H1 (cell line): ENCODE measurements around the gene TNFSF11.

Experiments
- BACH1 ChIP-seq: IDR thresholded peaks from 2 replicates; pipeline ENCODE4 v1.6.1; 2012; ENCODE audit warnings: low read length, improper control_type of control experiment
- CEBPB ChIP-seq: IDR thresholded peaks from 2 replicates; pipeline ENCODE4 v1.6.1; 2012; ENCODE audit warnings: low read depth, low read length
- CHD2 ChIP-seq: IDR thresholded peaks from 2 replicates; pipeline ENCODE4 v1.6.1; 2012; ENCODE audit warnings: low read length, improper control_type of control experiment
- CTCF ChIP-seq, 3 experiments: IDR thresholded peaks; 1 replicate in 2 of 3; 2 replicates in 1 of 3; pipeline versions ENCODE4 v1.5.1 to v1.6.1; 2011; ENCODE audit warnings: low read length in 3 of 3, mild to moderate bottlenecking in 3 of 3, inconsistent platforms in 2 of 3, low read depth in 1 of 3, moderate library complexity in 1 of 3; ENCODE audit not compliant: insufficient read depth in 1 of 3; ENCODE audit errors: control extremely low read depth in 1 of 3
- EP300 ChIP-seq, 2 experiments: IDR thresholded peaks; 1 replicate in 1 of 2; 2 replicates in 1 of 2; pipeline ENCODE4 v1.6.1; 2011 to 2012; ENCODE audit warnings: low read depth in 2 of 2, low read length in 2 of 2, mild to moderate bottlenecking in 2 of 2, borderline replicate concordance in 1 of 2, inconsistent platforms in 1 of 2, moderate library complexity in 1 of 2
- HDAC6 ChIP-seq: IDR thresholded peaks from one replicate; pipeline ENCODE4 v1.7.1; 2012; ENCODE audit warnings: low read depth, mild to moderate bottlenecking, inconsistent platforms, low read length, moderate library complexity
- JUN ChIP-seq: IDR thresholded peaks from 2 replicates; pipeline ENCODE4 v1.6.1; 2011; ENCODE audit warnings: low read depth, mild to moderate bottlenecking, improper control_type of control experiment, low read length
- RNF2 ChIP-seq: fragments of 200-900, 300-1000 bp; sonication (generic); IDR thresholded peaks from 2 replicates; pipeline ENCODE4 v1.7.1; 2016; ENCODE audit warnings: borderline replicate concordance, low read depth, mild to moderate bottlenecking, antibody characterized with exemption, low read length; ENCODE audit not compliant: poor library complexity, severe bottlenecking; ENCODE audit errors: missing control alignments
- SIN3A ChIP-seq, 2 experiments: IDR thresholded peaks in 1 of 2; conservative IDR thresholded peaks in 1 of 2; 2 replicates each; pipeline ENCODE4 v1.6.1; 2011 to 2012; ENCODE audit warnings: low read length in 2 of 2, improper control_type of control experiment in 1 of 2, low read depth in 1 of 2, mild to moderate bottlenecking in 1 of 2
- TBP ChIP-seq: IDR thresholded peaks from 2 replicates; pipeline ENCODE4 v1.6.1; 2011; ENCODE audit warnings: low read depth, low read length, improper control_type of control experiment
- YY1 ChIP-seq: IDR thresholded peaks from 2 replicates; pipeline ENCODE4 v1.6.1; 2011; ENCODE audit warnings: low read depth, mild to moderate bottlenecking, low read length
- TF ChIP-seq, protein P1 (sequence below): IDR thresholded peaks from 2 replicates; pipeline ENCODE4 v1.6.1; 2012; ENCODE audit warnings: inconsistent platforms

GRCh38 chr13:42559057-42559456 is 14.9 kb upstream of the TNFSF11 start:
- TF ChIP-seq CTCF (IDR thresholded peaks at IDR 0.05; ENCODE audit: control extremely low read depth in 1 of 3, insufficient read depth in 1 of 3, low read depth in 1 of 3, low read length in 3 of 3) (no peak), TBP (no peak), EP300 (IDR thresholded peaks at IDR 0.05; ENCODE audit: borderline replicate concordance in 1 of 2, low read depth in 2 of 2, low read length in 2 of 2) (no peak), SIN3A (conservative IDR thresholded peaks at IDR 0.05 in 1 of 2, IDR thresholded peaks at IDR 0.05 in 1 of 2; ENCODE audit: low read depth in 1 of 2, low read length in 2 of 2) (no peak), YY1 (no peak), CEBPB (no peak), JUN (no peak), RNF2 (no peak), HDAC6 (no peak), CHD2 (no peak), BACH1 (no peak)
- TF ChIP-seq, protein P1, sequence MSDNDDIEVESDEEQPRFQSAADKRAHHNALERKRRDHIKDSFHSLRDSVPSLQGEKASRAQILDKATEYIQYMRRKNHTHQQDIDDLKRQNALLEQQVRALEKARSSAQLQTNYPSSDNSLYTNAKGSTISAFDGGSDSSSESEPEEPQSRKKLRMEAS, result no peak
